ENCODE measurements around the gene SNTB2.

DNA sequence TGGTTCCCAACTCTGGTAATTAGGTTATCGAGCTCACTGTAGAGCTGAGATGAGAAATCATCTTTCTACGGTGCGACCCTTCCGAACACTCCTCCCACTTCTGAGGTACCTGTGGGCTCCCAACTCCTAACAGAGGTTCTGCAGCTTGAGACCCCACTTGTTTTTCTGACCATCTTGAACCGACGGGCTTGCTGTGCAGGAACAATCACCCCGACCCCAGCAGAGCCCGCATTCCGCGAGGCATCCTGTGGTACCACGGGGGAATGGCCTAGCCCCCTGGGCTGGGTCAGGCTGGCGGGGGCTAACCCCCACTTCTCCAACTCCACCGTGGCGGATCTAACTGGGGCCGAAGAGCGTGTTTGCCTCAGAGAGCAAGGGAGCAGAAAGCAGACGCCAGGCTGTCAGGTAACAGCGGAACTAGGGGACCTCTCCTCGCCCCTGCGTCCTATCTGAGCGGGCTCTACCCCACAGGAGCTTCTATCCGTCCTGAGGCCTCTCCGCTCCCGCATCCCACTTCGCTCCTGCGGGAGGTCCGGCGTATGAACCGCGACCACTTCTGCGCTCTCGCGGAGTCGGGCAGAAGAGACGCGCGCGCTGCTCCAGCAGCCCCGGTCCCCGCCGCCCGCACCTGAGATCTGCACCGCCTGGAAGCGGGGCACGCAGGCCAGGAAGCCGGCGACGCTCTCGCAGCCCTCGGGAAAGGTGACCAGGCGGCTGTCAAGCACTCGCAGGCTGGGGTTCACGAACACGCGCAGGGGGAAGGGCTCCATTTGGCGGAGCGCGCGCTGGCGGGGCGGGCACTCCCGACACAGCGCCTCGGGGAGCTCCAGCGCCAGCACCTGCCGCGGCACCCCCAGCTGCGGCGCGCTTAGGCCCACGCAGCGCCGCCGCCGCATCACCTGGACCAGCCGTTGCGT is 142.7 kb downstream of the SNTB2 start:
- no peak for TF ChIP-seq TAF1 (IDR thresholded peaks at IDR 0.05; ENCODE audit: low read depth)
- TF ChIP-seq, protein P1, sequence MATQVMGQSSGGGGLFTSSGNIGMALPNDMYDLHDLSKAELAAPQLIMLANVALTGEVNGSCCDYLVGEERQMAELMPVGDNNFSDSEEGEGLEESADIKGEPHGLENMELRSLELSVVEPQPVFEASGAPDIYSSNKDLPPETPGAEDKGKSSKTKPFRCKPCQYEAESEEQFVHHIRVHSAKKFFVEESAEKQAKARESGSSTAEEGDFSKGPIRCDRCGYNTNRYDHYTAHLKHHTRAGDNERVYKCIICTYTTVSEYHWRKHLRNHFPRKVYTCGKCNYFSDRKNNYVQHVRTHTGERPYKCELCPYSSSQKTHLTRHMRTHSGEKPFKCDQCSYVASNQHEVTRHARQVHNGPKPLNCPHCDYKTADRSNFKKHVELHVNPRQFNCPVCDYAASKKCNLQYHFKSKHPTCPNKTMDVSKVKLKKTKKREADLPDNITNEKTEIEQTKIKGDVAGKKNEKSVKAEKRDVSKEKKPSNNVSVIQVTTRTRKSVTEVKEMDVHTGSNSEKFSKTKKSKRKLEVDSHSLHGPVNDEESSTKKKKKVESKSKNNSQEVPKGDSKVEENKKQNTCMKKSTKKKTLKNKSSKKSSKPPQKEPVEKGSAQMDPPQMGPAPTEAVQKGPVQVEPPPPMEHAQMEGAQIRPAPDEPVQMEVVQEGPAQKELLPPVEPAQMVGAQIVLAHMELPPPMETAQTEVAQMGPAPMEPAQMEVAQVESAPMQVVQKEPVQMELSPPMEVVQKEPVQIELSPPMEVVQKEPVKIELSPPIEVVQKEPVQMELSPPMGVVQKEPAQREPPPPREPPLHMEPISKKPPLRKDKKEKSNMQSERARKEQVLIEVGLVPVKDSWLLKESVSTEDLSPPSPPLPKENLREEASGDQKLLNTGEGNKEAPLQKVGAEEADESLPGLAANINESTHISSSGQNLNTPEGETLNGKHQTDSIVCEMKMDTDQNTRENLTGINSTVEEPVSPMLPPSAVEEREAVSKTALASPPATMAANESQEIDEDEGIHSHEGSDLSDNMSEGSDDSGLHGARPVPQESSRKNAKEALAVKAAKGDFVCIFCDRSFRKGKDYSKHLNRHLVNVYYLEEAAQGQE (IDR thresholded peaks at IDR 0.05; ENCODE audit: low read depth), result no peak
- TF ChIP-seq NFIC (IDR thresholded peaks at IDR 0.05), result no peak
- TF ChIP-seq EP300 (IDR thresholded peaks at IDR 0.05; ENCODE audit: borderline replicate concordance), result no peak
- no peak for TF ChIP-seq YY1 (IDR thresholded peaks at IDR 0.05; ENCODE audit: low read depth)
- TF ChIP-seq TEAD4 (IDR thresholded peaks at IDR 0.05), result no peak; the same call in 1 of the 2 replicates
- no peak for TF ChIP-seq ZBTB7A (IDR thresholded peaks at IDR 0.05; ENCODE audit: low read depth)
- TF ChIP-seq, protein P2, sequence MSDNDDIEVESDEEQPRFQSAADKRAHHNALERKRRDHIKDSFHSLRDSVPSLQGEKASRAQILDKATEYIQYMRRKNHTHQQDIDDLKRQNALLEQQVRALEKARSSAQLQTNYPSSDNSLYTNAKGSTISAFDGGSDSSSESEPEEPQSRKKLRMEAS (IDR thresholded peaks at IDR 0.05), result no peak; the same call in 1 of the 2 replicates
- TF ChIP-seq, protein P3, sequence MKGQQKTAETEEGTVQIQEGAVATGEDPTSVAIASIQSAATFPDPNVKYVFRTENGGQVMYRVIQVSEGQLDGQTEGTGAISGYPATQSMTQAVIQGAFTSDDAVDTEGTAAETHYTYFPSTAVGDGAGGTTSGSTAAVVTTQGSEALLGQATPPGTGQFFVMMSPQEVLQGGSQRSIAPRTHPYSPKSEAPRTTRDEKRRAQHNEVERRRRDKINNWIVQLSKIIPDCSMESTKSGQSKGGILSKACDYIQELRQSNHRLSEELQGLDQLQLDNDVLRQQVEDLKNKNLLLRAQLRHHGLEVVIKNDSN (IDR thresholded peaks at IDR 0.05), result no peak
- TF ChIP-seq FOXM1 (IDR thresholded peaks at IDR 0.05; ENCODE audit: borderline replicate concordance, low read depth), result no peak

Data from Ishikawa (cell line).